ENCODE data around the gene A2M.

The A2M gene

DNA sequence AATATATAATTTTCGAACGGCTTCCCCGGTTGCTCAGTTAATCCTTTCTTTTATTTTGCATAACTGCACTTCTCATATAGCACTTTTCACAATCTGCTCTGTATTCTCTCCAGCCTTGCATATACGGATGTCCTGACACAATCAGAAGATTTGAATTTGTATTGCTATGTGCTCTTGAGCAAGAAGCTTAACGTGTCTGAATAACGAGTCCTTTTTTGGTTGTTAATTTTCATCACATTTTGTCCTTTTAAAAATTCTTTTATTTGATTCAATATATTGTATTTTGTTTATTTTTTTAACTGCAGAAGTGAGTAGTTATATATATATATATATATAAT lies 17.6 kb downstream of the A2M start:
- no peak for FAIRE-seq

DNA sequence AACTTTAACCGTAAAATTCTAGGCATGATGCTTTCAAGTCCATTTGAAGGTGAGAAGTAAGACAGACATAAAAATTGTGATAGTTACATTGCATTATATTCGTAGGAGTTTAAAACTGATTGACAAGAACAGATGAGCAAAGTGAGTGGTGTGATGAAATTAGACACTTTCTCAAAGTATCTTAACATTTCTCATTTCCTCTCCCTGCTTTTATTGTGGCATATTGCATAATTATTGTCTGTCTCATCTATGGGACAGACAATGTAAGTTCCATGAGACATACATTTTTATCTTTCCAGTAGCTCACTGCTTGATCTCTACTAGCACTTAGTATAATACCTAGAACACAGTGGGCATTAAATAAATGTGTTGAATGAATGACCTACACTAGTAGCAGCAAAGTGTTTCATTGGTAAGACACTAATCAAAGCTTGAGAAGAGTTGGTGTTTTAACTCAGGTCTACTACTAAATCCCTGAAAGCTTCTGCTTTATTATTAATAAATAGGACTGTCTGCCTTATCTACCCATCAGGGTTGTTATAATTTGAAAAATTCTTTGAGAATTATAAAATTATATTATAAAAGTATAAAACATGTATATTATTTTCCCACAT lies 19.0 kb downstream of the A2M start:
- no peak for FAIRE-seq

DNA sequence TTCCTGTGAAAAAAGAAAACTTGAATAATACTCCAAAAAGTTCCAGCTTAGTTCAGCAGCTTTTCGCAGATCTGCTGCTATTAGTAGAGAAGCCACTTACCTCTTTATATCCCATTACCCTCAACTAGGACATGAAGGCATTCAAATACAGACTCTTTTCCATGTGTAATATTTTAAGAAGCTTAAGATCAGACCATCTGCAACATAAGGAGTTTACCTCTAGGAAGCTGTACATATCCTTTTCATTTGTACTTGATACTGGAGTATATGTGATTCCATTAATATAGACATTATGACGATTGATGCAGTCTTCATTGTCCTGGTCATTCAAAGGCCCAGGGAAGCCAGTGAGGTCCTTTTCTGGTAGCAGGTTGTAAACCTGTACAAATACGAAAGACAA lies 20.4 kb downstream of the A2M start:
- FAIRE-seq = no peak

DNA sequence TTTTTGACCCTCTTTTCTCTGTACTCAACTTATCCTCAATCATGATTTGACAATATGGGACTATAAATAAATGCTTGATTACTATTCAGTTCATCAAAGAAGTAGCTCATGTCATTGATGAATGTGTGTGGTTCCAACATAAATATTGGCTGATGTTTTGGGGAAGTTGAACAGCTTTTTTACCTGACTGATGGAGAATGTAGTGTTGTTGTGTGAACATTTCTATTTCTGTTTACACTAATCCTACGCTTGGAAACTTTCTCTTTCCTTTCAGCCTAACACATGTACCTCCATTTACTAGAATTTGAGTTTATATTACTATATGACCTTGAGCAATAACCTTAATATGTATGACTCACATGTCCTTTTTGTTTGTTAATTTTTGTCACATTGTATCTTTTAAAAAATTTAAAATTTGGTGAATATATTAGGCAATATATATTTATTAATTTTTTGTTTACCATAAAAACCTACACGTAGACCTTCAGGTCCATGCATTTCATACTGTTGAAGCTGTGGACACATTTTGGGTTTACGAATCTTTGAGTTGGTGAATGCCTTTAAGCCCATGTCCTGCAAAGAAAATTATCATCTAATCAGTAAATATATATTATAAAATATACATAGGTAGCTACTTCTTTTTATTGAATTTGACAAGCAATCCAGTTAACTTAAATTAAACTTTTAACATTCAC lies 21.1 kb downstream of the A2M start:
- no peak for FAIRE-seq

DNA sequence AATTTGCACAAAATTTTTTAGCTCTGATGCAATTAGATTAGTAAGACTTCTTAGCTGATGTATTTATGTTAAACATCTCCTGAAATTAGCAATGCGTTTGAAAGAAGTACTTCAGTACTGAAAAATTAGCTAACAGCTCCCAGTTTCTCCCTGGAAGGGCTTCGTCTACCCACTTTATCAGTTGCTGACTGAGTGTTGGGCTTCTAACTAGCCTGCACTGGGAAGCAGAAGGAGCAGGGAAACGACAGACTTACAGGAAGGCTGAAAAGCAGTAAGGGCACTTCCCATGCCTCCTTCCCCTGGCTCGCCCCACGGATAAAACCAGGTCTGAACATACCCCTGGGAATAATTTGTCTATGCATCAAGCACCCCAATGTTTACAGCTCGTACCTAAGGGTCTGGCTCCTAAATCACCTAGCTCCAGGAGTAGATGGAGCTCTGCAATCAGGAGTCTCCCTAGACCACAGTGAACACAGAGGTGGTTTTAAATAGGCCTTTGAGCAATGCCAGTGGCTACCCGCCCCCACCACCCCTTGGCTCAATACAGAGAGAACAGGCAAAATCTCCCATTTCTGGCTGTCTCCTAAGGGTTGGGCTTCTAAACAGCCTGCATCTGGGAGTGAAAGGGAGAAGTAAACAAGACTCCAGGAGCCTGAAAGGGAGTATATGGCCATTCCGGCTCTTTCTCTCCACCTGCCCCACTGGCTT lies 23.7 kb downstream of the A2M start:
- FAIRE-seq = no peak

DNA sequence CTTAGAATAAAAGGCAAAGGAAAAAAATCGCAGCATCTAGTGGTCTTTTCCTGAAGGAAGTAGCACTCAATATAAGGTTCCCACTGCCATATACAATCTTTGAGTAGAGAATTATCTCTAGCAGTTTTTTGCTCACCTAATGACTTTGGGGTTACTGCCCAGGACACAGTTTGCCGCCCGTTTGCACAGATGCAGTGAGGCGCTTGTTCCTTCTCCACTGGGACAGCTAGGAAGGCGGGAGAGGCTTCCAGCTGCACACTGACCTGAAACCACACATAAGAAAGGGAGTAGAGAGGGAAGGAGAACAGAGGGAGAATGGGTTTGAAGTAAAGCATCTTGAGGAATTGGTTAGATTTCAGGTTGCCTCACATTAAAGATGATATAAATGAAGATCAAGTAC lies 25.5 kb downstream of the A2M start:
- FAIRE-seq = no peak

DNA sequence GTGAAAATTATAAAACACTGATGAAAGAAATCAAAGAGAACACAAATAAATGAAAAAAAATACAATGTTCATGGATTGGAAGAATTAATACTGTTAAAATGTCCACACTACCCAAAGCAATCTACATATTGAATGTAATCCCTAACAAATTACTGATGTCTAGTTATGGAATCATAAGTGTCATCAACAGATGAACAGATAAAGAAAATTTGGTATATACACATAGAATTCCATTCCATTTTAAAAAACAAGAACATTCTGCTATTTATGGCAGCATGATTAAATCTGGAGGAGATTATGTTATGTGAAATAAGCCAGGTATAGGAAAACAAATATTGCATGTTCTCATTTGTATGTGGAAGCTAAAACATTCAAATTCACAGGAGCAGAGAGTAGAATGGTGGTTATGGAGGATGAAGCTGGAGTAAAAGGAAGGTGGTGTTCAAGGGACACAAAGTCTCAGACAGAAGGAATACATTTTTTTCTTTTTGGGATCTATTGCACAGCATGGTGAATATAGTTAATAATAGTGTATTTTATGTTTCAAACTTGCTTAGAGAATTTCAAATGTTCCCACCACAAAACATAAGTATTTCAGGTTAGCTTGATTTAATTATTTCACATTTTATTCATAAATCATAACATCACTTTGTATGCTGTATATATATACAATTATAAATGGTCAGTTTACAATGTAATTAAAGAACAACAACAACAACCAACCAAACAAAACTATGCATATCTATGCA lies 28.5 kb downstream of the A2M start:
- no peak for FAIRE-seq

DNA sequence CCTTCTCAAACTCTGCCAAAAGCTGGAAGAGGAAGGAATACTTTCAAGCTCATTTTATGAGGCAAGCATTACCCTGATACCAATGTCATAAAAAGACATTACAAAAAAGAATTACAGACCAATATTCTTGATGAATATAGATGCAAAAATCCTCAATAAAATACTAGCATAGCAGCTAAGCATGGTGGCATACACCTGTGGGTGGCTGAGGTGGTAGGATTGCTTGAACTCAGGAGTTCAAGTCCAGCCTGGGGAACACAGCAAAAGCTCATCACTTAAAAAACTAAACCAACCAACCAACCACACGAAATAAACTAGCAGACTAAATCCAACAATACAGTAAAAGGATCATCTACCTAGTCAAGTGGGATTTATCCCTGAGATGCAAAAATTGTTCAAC lies 29.6 kb downstream of the A2M start:
- no peak for FAIRE-seq

DNA sequence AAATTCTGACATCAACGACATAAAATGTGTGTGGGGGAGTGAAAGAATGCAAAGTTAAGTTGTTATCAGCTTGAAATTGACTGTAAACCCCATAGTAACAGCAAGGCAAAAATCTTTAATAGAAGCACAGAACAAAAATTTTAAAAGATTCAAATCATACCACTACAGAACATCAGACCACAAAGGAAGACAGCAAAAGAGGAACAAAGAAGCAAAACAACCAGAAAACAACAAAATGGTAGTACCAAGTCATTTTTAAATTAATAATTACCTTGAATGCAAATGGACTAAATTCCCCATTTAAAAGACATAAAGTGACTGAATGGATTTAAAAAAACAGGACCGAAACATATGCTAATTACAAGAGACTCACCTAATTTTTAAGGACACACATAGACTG lies 31.3 kb downstream of the A2M start:
- FAIRE-seq = no peak

DNA sequence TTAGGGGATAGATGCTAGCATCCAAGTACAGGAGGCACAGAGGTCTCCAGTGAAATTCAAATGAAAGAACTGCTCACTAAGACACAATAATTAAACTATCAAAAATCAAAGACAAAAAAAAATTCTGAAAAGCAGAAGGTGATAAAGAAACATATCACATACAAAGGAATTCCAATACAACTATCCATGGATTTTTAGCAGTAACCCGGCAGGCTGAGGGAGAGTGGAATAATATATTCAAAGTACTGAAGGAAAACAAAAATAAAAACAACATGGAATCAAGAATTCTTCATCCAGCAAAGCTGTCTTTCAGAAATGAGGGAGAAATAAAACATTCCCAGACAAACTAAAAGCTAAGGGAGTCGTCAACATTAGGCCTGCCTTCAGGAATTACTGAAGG lies 31.9 kb downstream of the A2M start:
- no peak for FAIRE-seq

DNA sequence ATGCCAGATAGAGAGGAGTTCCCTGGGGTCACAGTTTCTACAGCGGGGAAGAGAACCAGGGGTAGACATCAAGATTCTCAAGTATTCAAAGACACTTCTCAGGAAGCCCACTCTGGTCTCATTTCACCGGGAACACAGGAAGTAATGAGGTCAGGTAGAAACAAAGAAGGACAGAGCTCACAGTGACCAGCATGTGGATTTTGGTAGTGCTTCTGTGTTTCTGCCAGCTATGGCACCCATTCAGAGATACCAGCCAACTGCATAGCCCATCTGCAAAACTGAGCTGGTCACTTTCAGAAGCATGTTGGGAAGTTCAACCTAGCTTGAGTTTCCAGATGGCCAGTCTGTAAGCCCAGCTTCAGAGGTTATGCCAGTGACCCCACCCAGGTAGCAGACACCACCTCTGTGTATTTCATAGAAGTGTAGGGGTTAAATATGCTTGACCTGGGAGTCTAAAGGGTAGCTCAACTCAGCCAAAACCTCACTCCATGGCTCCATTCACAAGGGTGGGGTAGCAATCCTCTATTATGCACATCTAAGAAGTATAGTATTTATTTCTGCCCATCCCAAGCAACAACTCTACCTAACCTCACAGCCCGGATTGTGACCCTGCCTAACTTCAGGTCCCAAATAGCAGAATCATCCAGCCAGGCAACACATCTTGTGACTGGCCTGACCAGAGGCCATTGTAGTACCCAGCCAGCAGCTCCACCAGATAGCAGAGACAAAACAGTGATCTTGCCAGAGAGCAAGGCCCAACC lies 33.9 kb downstream of the A2M start:
- FAIRE-seq = no peak

DNA sequence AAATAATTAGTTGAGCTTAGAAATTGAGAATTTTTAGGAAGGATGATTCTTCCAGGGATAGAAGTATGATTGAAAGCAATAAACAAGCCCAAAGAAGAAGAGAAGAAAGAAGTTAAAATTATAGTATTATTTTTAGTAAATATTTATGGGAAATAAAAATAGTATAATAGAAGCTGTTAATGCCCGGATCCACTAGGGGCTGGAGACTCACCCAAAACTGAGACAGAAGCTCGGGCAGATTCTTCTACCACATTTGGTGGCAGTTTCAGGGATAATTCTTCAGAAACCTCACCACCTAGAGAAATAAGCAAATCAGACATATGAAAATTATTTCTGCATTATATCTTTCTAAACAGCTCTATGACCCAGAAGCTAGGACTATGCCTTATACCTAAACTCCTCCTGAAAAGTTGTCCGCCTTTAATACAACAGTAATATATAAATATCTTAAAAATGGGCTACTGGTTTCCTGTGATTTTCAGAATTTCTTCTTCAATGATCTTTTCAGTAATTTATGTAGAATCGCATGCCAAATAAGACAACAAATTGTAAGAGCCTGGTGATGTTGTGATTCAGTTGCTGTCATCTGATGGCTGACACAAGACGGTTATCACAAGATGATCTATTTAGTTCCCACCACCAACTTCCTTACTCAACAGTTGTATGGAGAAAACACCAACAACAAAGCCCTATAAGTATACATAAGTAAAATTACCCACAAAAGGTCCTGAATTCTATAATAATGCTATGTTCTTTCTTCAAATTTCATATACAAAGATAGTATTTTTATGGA lies 35.6 kb downstream of the A2M start:
- FAIRE-seq = no peak

DNA sequence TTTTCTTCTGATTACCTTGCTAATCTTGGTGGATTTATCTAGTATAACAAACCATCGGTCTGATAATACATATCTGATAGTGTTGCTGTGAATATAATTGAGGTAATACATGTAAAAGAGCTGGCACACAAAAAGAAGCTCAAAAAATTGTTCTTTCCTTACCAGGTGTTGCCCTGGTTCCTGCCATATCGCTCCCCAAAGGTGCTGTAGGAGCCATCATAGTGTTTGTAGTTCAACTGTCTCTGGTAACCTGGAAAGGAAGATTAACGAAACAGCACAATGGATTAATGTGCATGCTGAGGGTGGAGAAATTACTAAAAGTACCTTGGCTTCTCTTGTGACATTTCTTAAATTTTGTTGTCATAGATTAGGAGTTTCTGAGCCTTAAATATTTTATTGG lies 36.6 kb downstream of the A2M start:
- no peak for FAIRE-seq

DNA sequence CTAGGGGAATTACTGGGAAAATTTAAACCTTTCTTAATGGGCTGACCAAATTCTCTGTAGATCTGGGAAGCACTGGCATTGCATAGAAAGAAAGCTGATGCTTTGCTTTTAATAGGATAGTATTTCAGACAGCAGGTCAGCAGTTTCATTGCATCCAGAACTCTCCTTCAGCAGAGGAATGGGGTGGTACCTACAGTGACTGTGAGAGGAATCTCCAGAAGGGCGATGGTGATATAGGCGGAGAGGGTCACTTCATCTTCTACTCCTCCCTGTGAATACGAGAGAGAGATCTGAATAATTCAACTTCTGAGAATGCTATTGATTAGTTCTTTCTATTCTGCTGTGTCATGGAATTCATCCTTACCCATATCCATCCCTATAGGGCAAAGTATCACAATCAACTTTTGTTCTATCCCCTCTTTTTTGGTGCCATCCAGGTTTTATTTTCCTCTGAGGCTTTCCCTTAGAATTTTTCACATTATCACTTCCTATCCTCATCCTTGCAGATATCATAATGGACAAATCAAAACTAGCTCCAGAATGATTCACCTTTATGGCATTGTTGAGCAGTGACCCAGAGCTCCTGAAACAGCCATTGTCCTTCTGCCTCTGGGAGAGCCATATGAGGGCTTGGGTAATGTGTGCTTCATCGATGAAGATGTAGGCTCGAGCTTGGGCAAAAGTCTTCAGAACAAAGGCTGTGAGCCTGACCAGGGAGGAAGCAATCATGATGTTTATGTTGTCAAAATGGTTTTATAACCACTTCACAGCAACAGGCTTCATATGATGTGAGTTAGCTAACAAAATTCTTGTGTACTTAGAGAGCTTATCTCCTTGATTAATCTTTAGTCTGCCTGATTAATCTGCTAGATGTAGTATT lies 38.3 kb downstream of the A2M start:
- no peak for FAIRE-seq

DNA sequence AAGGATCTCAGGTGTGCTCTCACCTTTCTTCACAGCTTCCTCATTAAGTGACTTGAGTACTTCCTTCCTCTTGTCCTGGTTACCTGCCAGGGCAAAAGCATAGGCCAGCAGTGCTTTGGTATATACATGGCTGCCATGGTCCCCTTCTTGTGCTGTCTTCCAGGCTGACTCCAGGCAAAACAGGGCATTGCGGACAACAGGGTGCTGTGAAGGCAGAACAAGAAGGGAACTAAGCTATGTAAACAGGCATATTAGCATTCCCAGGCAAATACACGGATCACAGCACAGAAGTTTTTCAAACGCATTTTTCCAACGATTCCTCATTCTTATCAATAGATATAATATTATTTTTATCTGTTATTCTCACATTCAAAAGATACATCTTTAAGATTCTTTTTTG lies 39.0 kb downstream of the A2M start:
- no peak for FAIRE-seq

DNA sequence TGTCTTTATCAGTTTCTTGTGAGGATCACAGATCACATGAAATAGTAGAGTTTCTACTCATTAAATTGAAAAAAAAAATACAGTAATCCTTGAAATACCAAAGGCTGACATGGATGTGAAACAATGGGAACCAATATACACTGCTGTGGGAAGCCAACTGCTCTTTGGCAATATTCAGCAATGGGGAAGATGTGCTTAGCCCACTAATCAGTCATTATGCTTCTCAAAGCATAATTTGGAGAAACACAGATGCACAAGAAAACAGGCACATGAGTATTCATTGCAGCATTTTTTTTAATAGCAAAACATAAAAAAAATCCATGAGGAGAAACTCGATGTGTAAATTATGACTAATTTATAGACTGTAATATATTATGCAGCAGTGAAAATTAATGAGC lies 40.6 kb downstream of the A2M start:
- FAIRE-seq = no peak

DNA sequence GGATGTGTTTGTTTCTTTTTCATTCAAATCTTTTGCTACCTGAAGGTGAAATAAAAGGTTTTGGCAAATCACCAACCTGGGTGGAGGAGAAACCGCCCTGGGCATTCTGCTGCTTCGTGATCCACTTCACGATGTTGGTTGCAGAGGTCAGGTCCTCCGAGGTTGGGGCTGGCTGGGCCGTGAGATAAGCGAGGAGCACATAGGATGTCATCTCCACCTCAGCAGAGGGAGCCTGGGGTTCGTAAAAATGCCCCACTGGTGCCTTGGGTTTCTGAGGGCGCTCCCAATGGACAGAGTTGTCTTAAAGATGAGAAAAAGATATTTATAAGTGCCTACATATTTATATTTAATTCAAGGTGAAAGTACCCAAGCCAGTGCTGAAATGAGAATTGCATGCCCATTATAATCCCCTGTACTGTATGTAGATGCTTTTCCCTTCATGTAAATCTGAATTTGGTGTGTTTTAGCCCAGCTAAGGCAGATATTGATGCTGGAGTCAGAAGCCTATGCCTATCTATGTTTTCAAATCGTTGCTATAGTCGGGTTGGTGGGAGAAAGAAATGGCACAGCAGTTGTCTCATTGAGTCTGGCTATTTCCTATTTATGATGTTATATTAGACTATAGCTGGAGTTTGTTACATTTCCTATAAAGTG lies 41.1 kb downstream of the A2M start:
- no peak for FAIRE-seq

DNA sequence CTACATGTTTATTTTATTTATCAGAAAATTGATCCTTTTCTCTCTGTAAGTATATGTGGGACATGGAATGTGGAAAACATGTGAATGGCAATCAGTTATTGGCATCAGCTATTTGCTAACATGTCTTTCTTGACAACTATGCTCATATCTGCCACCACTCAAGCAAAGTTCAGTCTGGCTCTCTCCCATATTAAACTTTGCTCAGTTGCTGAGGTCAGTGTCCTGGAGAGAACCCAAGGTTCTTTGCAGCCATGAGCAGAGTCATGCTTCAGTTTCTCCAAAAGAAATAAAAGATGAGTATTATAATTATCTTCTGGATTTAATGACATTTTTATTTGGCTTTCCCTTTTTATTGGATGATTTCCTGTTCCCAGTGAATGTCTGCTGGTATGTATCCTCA lies 42.6 kb downstream of the A2M start:
- no peak for FAIRE-seq

DNA sequence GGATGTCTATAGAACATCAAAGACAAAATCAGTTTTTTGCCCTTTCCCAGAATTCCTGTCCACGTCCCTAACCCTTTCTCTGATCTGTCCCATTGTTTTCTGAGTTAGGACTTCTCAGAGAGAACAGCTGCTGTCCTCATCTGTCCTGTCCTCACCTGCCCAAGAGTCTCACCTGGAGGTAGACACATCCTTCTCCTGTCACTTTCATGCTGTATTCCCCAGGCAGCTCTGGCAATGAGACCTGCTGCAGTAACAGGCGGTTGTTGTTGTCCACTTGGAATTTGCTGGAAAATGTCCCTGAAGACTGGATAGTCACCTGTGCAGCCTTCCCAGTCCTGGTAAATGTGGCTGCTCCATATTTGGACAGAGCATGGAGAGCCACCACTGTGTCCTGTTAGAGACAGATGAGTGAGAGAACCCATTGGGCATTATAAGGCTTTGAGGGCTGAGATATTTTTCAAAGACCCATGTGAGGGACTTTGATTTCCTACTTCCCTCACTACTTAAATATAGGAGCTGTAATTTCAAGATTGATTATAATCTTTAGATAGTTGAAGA lies 43.2 kb downstream of the A2M start:
- FAIRE-seq = no peak

DNA sequence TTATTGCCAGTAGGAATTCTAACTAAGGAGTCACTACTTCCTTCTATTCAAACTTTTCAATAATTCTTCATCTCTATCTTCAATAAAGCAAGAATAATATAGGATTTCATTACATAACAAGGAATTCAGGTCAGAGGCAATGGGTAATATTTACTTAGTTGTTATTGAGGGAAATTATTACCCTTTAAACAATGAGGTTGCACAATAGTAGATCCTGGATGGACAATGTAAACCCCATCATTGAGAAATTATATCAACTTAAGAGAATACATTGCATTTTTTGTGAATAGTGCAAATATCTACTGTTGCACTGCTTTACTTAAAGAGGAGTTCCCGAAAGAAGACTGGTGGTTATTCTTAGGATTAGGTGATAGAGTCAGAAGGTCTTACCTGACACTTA lies 43.8 kb downstream of the A2M start:
- FAIRE-seq = no peak
